ENCODE measurements around the gene UBE2D2. TPM values are rescaled to one million over a fixed set of nuclear protein-coding genes. Genes with fewer than 3 reads are reported as not detected.

UBE2D2 gene
- total RNA-seq, 1 experiment from 2014 or later = 105 TPM

GRCh38 chr5:139648205-139649081 lies 87.3 kb downstream of the UBE2D2 start, which contains the start of gene CXXC5:
Gene CXXC5, plus strand, starts transcription at chr5:139648349. Its CDS starts 32,175 bp downstream, at chr5:139680524.
- Histone ChIP-seq H2AFZ (ENCODE audit: low read length) (peak within 1 kb of the TSS; percentile 81; the same call in 1 of the 2 replicates), H4K20me1 (ENCODE audit: insufficient read depth, low read depth, low read length) (peaks cover 38% of the 10 kb centered on the region; the same call in 1 of the 2 replicates), H3K9me3 (ENCODE audit: low read length) (no peaks in the 10 kb centered on the region), H3K4me2 (ENCODE audit: low read depth, low read length, poor library complexity, severe bottlenecking) (peak within 1 kb of the TSS; percentile 83), H3K36me3 (ENCODE audit: insufficient read depth, low read length) (no peaks in the 10 kb centered on the region), H3K79me2 (ENCODE audit: low read length) (no peaks in the 10 kb centered on the region), H3K27ac (ENCODE audit: low read length) (no peak within 1 kb of the TSS), H3K9ac (ENCODE audit: low read length) (peak within 1 kb of the TSS; percentile 55), H3K9me2 (replicated peaks; ENCODE audit: insufficient read depth, low read length) (no peaks in the 10 kb centered on the region), H3K27me3 (ENCODE audit: low read length) (peaks cover 4% of the 10 kb centered on the region; the same call in 1 of the 2 replicates), H3K4me1 (ENCODE audit: low read length) (peaks cover 48% of the 10 kb centered on the region), H3K4me3 (ENCODE audit: low read length) (peak within 1 kb of the TSS; percentile 76)
- DNase-seq = peak; percentile 81

GRCh38 chr5:139649082-139649991 lies 88.2 kb downstream of the UBE2D2 start:
- peaks cover 48% of the 10 kb centered on the region for H3K4me1 ChIP-seq (ENCODE audit: low read length)
- H3K36me3 ChIP-seq (ENCODE audit: insufficient read depth, low read length) = no peaks in the 10 kb centered on the region
- H3K9ac ChIP-seq (ENCODE audit: low read length) = peak overlapping the region; percentile 55
- H3K79me2 ChIP-seq (ENCODE audit: low read length) = no peaks in the 10 kb centered on the region
- peak overlapping the region; percentile 83 for H3K4me2 ChIP-seq (ENCODE audit: low read depth, low read length, poor library complexity, severe bottlenecking)
- peaks cover 41% of the 10 kb centered on the region; the same call in 1 of the 2 replicates for H4K20me1 ChIP-seq (ENCODE audit: insufficient read depth, low read depth, low read length)
- peak; percentile 57 for DNase-seq
- no peaks in the 10 kb centered on the region for H3K9me3 ChIP-seq (ENCODE audit: low read length)
- peak overlapping the region; percentile 76 for H3K4me3 ChIP-seq (ENCODE audit: low read length)
- H2AFZ ChIP-seq (ENCODE audit: low read length) = no peak overlapping the region
- peaks cover 4% of the 10 kb centered on the region; the same call in 1 of the 2 replicates for H3K27me3 ChIP-seq (ENCODE audit: low read length)
- H3K9me2 ChIP-seq (replicated peaks; ENCODE audit: insufficient read depth, low read length) = no peaks in the 10 kb centered on the region
- no peak overlapping the region for H3K27ac ChIP-seq (ENCODE audit: low read length)

- DNase-seq = no peak
- peaks cover 48% of the 10 kb centered on the region for H3K4me1 ChIP-seq (ENCODE audit: low read length)
- H3K27me3 ChIP-seq (ENCODE audit: low read length) = peaks cover 4% of the 10 kb centered on the region; the same call in 1 of the 2 replicates
- no peak overlapping the region for H2AFZ ChIP-seq (ENCODE audit: low read length)
- H3K4me2 ChIP-seq (ENCODE audit: low read depth, low read length, poor library complexity, severe bottlenecking) = peak overlapping the region; percentile 83
- no peaks in the 10 kb centered on the region for H3K36me3 ChIP-seq (ENCODE audit: insufficient read depth, low read length)
- no peak overlapping the region for H3K27ac ChIP-seq (ENCODE audit: low read length)
- H4K20me1 ChIP-seq (ENCODE audit: insufficient read depth, low read depth, low read length) = peaks cover 46% of the 10 kb centered on the region; the same call in 1 of the 2 replicates
- peak overlapping the region; percentile 76 for H3K4me3 ChIP-seq (ENCODE audit: low read length)
- 0 out of 2 replicates have a peak overlapping the region, but pooled peaks have one; percentile 7 for H3K9ac ChIP-seq (ENCODE audit: low read length)
- H3K9me3 ChIP-seq (ENCODE audit: low read length) = no peaks in the 10 kb centered on the region
- H3K9me2 ChIP-seq (replicated peaks; ENCODE audit: insufficient read depth, low read length) = no peaks in the 10 kb centered on the region
- no peaks in the 10 kb centered on the region for H3K79me2 ChIP-seq (ENCODE audit: low read length)
These were observed 89.0 kb downstream of the UBE2D2 start for GRCh38 chr5:139650031-139650688.

DNA sequence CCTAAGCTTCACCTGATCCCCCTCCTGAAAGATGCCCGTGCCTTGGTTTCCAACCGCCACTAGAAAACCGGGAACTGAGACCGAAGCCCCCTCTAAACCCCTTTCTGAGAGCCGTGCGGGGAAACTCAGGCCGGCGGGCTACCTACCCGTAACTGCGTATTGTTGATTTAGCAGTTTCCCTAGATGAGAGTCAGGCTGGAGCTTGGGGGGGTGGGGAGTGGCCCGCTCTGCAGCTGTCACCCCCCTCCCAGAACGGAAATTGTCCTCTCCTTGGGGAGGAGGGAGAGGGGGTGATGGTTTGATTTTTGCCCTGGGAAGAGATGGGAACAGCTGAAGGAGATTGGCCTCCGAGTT lies 89.5 kb downstream of the UBE2D2 start:
- Histone ChIP-seq H3K9ac (ENCODE audit: low read length) (no peak overlapping the region), H3K36me3 (ENCODE audit: insufficient read depth, low read length) (no peaks in the 10 kb centered on the region), H3K4me1 (ENCODE audit: low read length) (peaks cover 48% of the 10 kb centered on the region), H4K20me1 (ENCODE audit: insufficient read depth, low read depth, low read length) (peaks cover 42% of the 10 kb centered on the region; the same call in 1 of the 2 replicates), H3K9me2 (replicated peaks; ENCODE audit: insufficient read depth, low read length) (no peaks in the 10 kb centered on the region), H3K4me3 (ENCODE audit: low read length) (no peak overlapping the region), H3K27ac (ENCODE audit: low read length) (no peak overlapping the region), H2AFZ (ENCODE audit: low read length) (no peak overlapping the region), H3K79me2 (ENCODE audit: low read length) (no peaks in the 10 kb centered on the region), H3K27me3 (ENCODE audit: low read length) (peaks cover 4% of the 10 kb centered on the region; the same call in 1 of the 2 replicates), H3K4me2 (ENCODE audit: low read depth, low read length, poor library complexity, severe bottlenecking) (peak overlapping the region; percentile 83), H3K9me3 (ENCODE audit: low read length) (no peaks in the 10 kb centered on the region)
- DNase-seq = no peak

- no peak overlapping the region for H3K4me3 ChIP-seq (ENCODE audit: low read length)
- no peak overlapping the region for H3K4me2 ChIP-seq (ENCODE audit: low read depth, low read length, poor library complexity, severe bottlenecking)
- peaks cover 48% of the 10 kb centered on the region for H3K4me1 ChIP-seq (ENCODE audit: low read length)
- H3K79me2 ChIP-seq (ENCODE audit: low read length) = no peaks in the 10 kb centered on the region
- no peaks in the 10 kb centered on the region for H3K9me2 ChIP-seq (replicated peaks; ENCODE audit: insufficient read depth, low read length)
- H2AFZ ChIP-seq (ENCODE audit: low read length) = no peak overlapping the region
- H3K9me3 ChIP-seq (ENCODE audit: low read length) = no peaks in the 10 kb centered on the region
- no peak overlapping the region for H3K27ac ChIP-seq (ENCODE audit: low read length)
- H4K20me1 ChIP-seq (ENCODE audit: insufficient read depth, low read depth, low read length) = peaks cover 40% of the 10 kb centered on the region; the same call in 1 of the 2 replicates
- H3K27me3 ChIP-seq (ENCODE audit: low read length) = peaks cover 4% of the 10 kb centered on the region; the same call in 1 of the 2 replicates
- H3K36me3 ChIP-seq (ENCODE audit: insufficient read depth, low read length) = no peaks in the 10 kb centered on the region
- H3K9ac ChIP-seq (ENCODE audit: low read length) = no peak overlapping the region
- DNase-seq = no peak
These were observed 90.1 kb downstream of the UBE2D2 start for GRCh38 chr5:139651043-139651834.

DNA sequence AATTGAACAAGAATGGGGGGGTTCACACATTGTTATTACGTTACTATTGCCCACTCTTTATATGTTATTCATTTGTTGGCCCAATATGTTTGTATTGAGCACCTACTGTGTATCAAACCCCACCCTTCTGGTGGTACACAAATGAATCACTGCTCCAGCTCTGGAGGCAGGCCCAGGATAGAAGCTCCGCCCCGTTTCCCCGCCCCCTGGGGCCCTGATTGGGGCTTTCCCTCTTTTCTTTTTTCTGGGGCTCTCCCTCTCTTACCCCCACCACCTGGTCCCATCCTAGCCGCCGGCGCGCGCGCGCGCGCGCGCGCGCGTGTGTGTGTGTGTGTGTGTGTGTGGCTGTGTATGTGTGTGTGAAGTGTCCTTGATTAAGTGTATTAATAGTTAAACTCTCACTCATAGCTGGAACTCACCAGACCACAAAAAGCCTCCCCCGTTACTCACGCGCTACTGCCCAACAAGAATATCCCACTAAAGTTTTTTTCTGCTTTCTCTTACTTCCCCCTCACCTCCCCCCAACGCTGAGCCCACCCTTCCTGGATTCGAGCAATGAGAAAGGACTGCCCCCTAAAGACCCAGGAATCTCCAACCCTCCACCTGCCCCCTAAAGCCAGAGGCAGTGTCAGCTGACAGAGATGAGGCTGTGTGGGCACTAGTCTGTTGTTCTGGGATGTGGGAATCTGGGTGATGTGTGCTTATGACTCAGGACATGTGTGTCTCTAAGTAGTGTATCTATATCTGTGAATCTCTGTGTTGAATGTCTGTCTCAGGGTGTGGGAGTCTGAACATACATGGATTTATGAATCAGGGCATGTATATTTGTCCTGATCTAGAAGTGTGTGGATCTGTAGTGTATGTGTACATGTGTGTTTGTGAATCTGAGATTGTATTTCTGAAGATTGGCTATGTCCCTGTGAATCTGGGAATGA lies 91.0 kb downstream of the UBE2D2 start:
- Histone ChIP-seq H3K4me1 (ENCODE audit: low read length) (peaks cover 44% of the 10 kb centered on the region), H3K27me3 (ENCODE audit: low read length) (peaks cover 4% of the 10 kb centered on the region; the same call in 1 of the 2 replicates), H3K4me2 (ENCODE audit: low read depth, low read length, poor library complexity, severe bottlenecking) (peak overlapping the region; percentile 15), H3K9me2 (replicated peaks; ENCODE audit: insufficient read depth, low read length) (no peaks in the 10 kb centered on the region), H3K9me3 (ENCODE audit: low read length) (no peaks in the 10 kb centered on the region), H3K4me3 (ENCODE audit: low read length) (no peak overlapping the region), H4K20me1 (ENCODE audit: insufficient read depth, low read depth, low read length) (peaks cover 38% of the 10 kb centered on the region; the same call in 1 of the 2 replicates), H2AFZ (ENCODE audit: low read length) (no peak overlapping the region), H3K9ac (ENCODE audit: low read length) (no peak overlapping the region), H3K36me3 (ENCODE audit: insufficient read depth, low read length) (no peaks in the 10 kb centered on the region), H3K79me2 (ENCODE audit: low read length) (no peaks in the 10 kb centered on the region), H3K27ac (ENCODE audit: low read length) (no peak overlapping the region)
- peak; percentile 69 for DNase-seq

Data from Karpas-422 (cell line).